GM18951 (cell line): Measurements from ENCODE around the gene GPC5.

ENCODE experiments used
- POLR2A ChIP-seq: IDR thresholded peaks from 4 replicates; pipeline ENCODE4 v1.6.1; 2011; ENCODE audit warnings: mild to moderate bottlenecking; ENCODE audit not compliant: insufficient read length, insufficient read depth; ENCODE audit errors: extremely low read depth
- in situ Hi-C: fragments of 300-500 bp; cut with MboI; formaldehyde crosslinking; loops from one replicate; pipeline ENCODE4 v1.12.0; 2022; ENCODE audit warnings: low sequenced_read_pairs, mixed read lengths, inconsistent platforms; ENCODE audit not compliant: unreplicated experiment

GPC5 gene

DNA sequence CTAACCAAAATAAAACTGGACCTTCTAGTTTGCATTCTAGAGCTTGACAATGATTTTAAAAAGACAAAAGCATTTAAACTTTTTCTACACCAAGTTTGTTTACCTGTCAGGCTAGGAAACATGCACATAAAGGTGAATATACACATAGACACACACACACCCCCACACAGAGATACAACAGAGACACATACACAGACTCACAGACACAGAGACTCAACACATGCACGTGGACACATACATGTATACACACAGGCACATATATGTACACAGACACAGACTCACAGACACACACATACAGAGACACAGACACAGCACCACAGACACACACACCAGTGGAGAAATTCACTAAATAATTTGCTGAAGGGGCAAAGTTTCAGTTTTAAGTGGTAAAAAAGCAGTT, 155.7 kb downstream of the GPC5 start:
- in situ Hi-C loops = no loop called here
- TF ChIP-seq POLR2A = no peak

DNA sequence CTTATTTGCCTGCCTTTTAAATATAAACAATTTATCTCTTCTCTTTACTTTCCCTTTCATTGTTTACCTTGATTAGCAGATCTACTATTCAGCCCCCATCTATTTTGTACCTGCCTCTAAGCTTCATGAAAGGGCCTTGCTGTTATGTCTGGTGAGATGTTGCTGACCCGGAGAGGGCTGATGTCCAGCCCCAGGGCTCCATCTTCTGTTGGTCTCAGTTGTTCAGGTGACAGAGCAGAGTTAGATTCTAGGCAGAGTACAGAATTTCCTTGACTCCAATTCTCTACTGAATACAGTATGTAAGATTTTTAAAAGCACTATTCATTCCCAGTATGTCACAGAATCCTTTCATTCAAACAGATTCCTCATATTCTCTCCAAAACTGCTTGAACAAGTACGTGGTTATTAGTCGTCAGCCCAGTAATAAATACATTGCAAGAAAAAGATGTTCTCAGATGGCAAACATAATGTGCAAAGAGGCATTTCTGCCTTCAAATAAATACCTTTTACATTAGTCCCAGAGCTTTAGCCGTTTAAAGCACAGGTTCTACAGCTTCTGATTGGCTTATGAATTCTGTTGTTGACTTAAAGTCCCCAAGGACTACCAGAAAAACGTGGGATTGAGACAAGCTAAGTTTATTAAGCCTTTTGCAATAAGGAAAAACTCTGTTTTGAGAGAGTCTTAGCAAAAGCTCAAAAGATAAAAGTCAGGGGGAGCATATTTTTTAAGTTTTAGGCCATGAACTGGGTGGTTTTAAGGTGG, 159.1 kb downstream of the GPC5 start:
- in situ Hi-C loops = no loop called here
- no peak for TF ChIP-seq POLR2A

DNA sequence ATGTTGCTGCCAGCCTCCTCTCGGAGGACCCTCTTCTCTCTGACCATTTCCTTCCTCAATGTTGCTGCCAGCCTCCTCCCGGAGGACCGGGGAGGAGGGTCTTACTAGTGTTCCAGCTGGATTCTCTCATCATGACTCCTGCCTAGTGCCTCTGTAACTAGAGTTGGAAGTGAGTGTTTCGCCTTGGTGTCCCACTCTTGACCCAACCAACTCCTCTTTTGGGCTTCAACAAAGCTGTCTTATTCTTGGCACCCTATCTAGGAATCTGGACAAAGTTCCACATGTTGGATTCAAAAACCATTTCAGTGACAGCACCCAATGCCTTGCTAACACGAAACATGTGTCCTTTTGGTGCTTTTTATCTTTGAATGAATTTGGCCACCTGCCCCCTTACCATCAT, 165.4 kb downstream of the GPC5 start:
- TF ChIP-seq POLR2A = no peak
- in situ Hi-C loops = no loop called here

DNA sequence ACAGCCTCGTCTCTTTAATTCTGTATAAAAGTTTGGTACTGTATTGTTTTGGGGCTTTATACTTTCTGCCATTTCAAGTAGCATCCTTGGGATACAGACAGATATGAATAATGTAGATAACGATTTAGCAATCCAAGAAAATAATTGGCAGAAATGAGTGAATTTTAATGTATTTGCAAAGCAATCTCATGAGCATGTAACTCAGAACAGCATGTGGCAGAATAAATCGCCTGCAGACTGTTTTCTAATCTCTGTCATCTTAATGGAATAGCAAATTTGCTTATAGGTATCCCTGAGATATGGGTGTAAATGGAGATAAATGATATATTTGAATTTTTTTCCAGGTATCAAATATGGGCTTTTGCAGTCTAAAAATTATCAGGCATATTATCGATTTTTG, 166.0 kb downstream of the GPC5 start:
- no peak for TF ChIP-seq POLR2A
- in situ Hi-C loops = no loop called here

DNA sequence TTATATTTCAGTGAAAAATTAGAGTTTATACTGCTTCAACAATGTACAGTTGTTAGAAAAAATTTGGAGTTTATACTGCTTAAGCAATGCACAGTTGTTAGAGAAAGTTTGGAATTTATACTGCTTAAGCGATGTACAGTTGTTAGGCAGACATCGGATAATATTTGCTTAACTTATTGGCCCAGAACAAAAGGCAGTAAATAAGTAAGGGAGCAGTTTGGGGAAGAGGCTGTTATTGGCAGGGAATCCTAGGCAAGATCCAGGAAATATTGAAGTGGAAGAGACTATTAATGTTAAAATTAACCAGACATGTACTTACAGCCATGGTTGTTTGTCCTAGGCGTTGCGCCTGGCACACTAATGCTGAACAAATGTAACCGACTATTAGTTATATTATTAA, 166.9 kb downstream of the GPC5 start:
- in situ Hi-C loops = no loop called here
- TF ChIP-seq POLR2A = no peak

- in situ Hi-C loops = no loop called here
- no peak for TF ChIP-seq POLR2A
These were observed 169.2 kb downstream of the GPC5 start for GRCh38 chr13:91567485-91568207.

- in situ Hi-C loops = no loop called here
- TF ChIP-seq POLR2A = no peak
These were observed 173.3 kb downstream of the GPC5 start for GRCh38 chr13:91571681-91572080.

- TF ChIP-seq POLR2A = no peak
- in situ Hi-C loops = no loop called here
These were observed 174.0 kb downstream of the GPC5 start for GRCh38 chr13:91572439-91572838.

- TF ChIP-seq POLR2A = no peak
- in situ Hi-C loops = no loop called here
These were observed 174.7 kb downstream of the GPC5 start for GRCh38 chr13:91572944-91573598.

DNA sequence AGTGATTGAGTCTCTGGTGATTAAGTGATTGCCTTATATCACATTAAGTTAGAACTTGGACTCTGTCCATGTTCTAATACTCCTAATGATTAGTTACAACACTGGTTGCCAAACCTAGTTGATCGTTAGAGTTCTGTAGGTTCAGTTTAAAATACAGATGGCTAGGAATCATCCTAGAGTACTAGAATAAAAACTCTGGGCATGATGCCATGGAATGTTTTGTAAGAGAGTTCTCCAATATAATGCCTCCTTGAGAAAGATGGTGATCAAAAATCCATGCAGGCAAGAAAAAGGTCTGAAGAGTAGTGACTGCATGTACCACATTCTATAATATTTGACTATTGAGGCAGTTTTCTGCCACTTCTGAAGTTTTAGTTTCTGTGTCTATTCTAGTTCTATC, 176.3 kb downstream of the GPC5 start:
- TF ChIP-seq POLR2A = no peak
- in situ Hi-C loops = no loop called here

- TF ChIP-seq POLR2A = no peak
- in situ Hi-C loops = no loop called here
These were observed 178.2 kb downstream of the GPC5 start for GRCh38 chr13:91576590-91576989.

GRCh38 chr13:91579320-91579719, 180.9 kb downstream of the GPC5 start:
- in situ Hi-C loops = no loop called here

GRCh38 chr13:91580749-91581148, 182.3 kb downstream of the GPC5 start:
- TF ChIP-seq POLR2A = no peak
- in situ Hi-C loops = no loop called here

More at GRCh38 chr13:91579320-91579719, 180.9 kb downstream of the GPC5 start:
- TF ChIP-seq POLR2A = no peak
